GM19467 (cell line): Measurements from ENCODE around the gene OSBPL10.
"Not testable (repeated sequence)": the region's sequence is repeated elsewhere in the genome, so short reads cannot be mapped to it uniquely, and the experiment has no call there.

Experiments used
- ATAC-seq: cut with Tn5 transposase; IDR thresholded peaks from one replicate; pipeline ENCODE4 v1.9.1; 2021; ENCODE audit warnings: mild to moderate bottlenecking, moderate library complexity; ENCODE audit not compliant: unreplicated experiment

OSBPL10 gene

GRCh38 chr3:31981206-31982181, at the start of gene OSBPL10, which contains the start of gene ZNF860:
TSS of gene OSBPL10 (minus strand) at chr3:31981262. CDS start at chr3:31981179, 83 bp downstream.
TSS of gene ZNF860 (plus strand) at chr3:31981750. CDS start at chr3:31989080, 7,330 bp downstream.
- peak; percentile 27 for ATAC-seq

GRCh38 chr3:32026593-32026992, 45.5 kb upstream of the OSBPL10 start:
- ATAC-seq, result no peak

- ATAC-seq, result no peak
Measured at GRCh38 chr3:32022947-32023346, 41.9 kb upstream of the OSBPL10 start.

GRCh38 chr3:32021748-32022147, 40.7 kb upstream of the OSBPL10 start:
- no peak for ATAC-seq

GRCh38 chr3:32021155-32021554, 40.1 kb upstream of the OSBPL10 start:
- ATAC-seq, result no peak

- no peak for ATAC-seq
Measured at GRCh38 chr3:32018757-32019564, 37.9 kb upstream of the OSBPL10 start.

- no peak for ATAC-seq
Measured at GRCh38 chr3:32017286-32017685, 36.2 kb upstream of the OSBPL10 start.

GRCh38 chr3:32015638-32016037, 34.6 kb upstream of the OSBPL10 start:
- ATAC-seq, result not testable (repeated sequence)

- not testable (repeated sequence) for ATAC-seq
Measured at GRCh38 chr3:32010699-32011098, 29.6 kb upstream of the OSBPL10 start.

- no peak for ATAC-seq
Measured at GRCh38 chr3:32009957-32010356, 28.9 kb upstream of the OSBPL10 start.

GRCh38 chr3:32009101-32009500, 28.0 kb upstream of the OSBPL10 start:
- ATAC-seq, result no peak

GRCh38 chr3:32004113-32004765, 23.2 kb upstream of the OSBPL10 start:
- ATAC-seq, result no peak

GRCh38 chr3:32003380-32003779, 22.3 kb upstream of the OSBPL10 start:
- ATAC-seq, result no peak

- ATAC-seq, result no peak
Measured at GRCh38 chr3:32002561-32003368, 21.7 kb upstream of the OSBPL10 start.

GRCh38 chr3:32000877-32001276, 19.8 kb upstream of the OSBPL10 start:
- ATAC-seq, result no peak

- ATAC-seq, result no peak
Measured at GRCh38 chr3:31999907-32000439, 18.9 kb upstream of the OSBPL10 start.

GRCh38 chr3:31997500-31997899, 16.4 kb upstream of the OSBPL10 start:
- ATAC-seq, result no peak

- no peak for ATAC-seq
Measured at GRCh38 chr3:31996195-31996594, 15.1 kb upstream of the OSBPL10 start.

GRCh38 chr3:31995026-31995425, 14.0 kb upstream of the OSBPL10 start:
- not testable (repeated sequence) for ATAC-seq

GRCh38 chr3:31993843-31994242, 12.8 kb upstream of the OSBPL10 start:
- ATAC-seq, result no peak
